Right kidney (tissue), 1 donor: ENCODE measurements around the gene SRPK2.
"Not testable (repeated sequence)": the region's sequence is repeated elsewhere in the genome, so short reads cannot be mapped to it uniquely, and the experiment has no call there.

ENCODE experiments used
- DNase-seq: peaks from one replicate; pipeline ENCODE4 v3.0.0-alpha.2; 2016

The SRPK2 gene

GRCh38 chr7:105339404-105340323 lies 49.1 kb downstream of the SRPK2 start:
- DNase-seq, result no peak

GRCh38 chr7:105337529-105337928 lies 51.2 kb downstream of the SRPK2 start:
- DNase-seq, result no peak

DNA sequence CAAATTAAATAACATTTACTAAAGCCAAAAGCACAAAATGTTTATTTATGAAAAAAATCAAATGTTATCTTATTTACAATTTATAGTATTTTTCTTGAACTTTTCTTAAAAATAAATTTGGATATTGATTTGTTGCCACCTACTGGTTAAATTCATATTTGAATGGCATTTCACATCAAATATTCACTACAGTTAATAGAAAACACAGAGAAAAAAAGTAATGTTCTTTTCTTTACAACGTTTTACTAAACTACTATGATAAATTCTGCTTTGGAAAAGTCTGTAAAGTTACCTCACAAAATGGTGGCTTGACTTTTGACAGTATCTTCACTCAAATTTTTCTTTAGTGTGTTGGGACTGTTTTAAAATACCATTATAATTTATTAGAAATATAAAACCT lies 52.7 kb downstream of the SRPK2 start:
- no peak for DNase-seq

DNA sequence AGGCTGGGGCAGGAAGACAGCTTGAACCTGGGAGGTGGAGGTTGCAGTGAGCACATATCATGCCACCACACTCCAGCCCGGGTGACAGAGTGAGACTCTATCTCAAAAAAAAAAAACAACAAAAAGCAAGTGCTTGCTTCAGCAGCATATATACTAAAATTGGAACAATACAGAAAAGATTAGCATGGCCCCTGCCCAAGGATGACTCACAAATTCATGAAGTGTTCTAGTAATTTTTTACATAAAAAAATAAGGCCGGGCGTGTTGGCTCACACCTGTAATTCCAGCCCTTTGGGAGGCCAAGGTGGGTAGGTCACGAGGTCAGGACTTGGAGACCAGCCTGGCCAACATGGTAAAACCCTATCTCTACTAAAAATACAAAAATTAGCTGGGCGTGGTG lies 56.1 kb downstream of the SRPK2 start:
- DNase-seq, result not testable (repeated sequence)

DNA sequence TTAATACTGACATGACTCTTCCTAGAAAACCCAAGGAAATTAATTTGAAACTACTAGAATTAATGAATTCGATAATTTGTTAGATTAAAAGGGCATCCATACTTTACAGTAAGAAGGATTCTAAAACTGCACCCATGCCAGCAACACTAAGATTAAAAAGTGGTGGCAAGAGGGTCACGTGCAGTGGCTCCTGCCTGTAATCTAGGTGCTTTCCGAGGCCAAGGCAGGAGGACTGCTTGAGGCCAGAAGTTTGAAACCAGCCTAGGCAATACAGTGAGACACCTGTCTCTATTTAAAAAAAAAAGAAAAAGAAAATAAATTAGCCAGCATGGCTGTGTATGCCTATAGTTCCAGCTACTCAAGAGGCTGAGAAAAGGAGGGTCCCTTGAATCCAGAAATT lies 58.2 kb downstream of the SRPK2 start:
- DNase-seq, result no peak

DNA sequence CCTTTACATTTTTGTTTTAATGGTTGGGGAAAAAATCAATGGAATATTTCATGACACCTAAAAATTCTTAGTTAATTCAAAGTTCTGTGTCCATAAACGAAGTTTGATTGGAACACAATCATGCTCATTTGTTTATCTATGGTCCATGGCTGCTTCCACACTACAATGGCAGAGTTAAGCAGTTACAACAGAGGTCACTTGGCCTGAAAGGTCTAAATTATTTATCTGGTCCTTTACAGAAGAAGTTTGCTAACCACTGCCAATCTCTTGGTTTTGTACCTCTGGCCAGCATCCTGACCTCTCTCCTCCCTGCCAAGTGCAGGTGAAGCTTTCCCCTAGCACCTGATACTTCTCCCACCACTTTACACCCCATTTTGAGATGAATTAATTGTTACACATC lies 61.5 kb downstream of the SRPK2 start:
- no peak for DNase-seq

- DNase-seq, result no peak
Measured at GRCh38 chr7:105325216-105325904, 63.4 kb downstream of the SRPK2 start.

DNA sequence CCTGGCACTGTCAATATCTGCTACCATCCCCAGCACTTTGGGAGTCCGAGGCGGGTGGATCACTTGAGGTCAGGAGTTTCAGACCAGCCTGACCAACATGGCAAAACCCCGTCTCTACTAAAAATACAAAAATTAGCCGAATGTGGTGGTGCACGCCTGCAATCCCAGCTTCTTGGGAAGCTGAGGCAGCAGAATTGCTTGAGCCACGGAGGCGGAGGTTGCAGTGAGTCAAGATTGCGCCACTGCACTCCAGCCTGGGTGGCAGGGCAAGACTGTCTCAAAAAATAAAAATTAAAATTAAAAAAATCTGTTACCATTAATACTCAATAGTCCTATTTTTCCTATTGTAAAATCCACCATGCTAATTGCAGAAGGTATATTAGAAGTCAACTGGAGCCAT lies 64.1 kb downstream of the SRPK2 start:
- not testable (repeated sequence) for DNase-seq

DNA sequence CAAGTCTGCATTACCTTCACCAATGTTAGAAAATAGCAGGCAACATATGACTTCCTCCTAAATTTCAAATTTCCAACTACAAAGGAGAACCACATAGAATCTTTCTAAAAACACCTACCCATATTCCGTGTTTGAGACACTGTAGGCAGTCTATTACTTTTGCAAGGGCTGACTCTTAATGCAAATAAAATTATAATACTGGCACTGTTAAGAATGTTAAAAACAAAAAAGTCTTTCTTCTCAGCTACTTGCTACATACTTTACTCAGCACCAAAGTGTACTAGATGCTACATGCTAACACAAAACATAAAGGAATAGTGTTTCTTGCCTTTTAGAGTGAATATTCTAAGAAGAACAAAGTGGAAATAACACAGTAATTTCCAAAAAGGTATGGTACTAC lies 65.4 kb downstream of the SRPK2 start:
- DNase-seq, result no peak

GRCh38 chr7:105322655-105323277 lies 66.0 kb downstream of the SRPK2 start:
- DNase-seq, result no peak

DNA sequence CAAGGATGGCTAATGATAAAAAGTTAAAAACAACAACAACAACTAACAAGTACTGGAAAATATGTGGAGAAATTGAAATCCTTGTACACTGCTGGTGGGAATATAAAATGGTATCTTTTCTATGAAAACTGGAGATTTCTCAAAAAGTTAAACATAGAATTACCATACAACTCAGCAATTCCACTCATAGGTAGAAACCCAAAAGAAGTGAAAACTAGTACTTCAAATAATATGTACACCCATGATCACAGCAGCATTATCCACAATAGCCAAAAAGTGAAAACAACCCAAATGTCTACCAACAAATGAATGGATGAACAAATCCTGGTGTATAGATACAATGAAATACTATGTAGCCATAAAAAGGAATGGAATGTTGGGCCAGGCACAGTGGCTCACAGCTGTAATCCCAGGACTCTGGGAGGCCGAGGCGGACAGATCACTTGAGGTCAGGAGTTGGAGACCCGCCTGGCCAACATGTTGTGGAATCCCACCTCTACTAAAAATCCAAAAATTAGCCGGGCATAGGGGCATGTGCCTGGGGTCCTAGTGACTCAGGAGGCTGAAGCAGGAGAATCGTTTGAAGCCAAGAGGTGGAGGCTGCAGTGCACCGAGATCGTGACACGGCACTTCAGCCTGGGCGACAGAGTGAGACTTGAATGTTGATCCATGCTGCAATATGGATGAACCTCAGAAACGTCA lies 66.8 kb downstream of the SRPK2 start:
- DNase-seq, result no peak

GRCh38 chr7:105320896-105321295 lies 67.8 kb downstream of the SRPK2 start:
- DNase-seq, result no peak

DNA sequence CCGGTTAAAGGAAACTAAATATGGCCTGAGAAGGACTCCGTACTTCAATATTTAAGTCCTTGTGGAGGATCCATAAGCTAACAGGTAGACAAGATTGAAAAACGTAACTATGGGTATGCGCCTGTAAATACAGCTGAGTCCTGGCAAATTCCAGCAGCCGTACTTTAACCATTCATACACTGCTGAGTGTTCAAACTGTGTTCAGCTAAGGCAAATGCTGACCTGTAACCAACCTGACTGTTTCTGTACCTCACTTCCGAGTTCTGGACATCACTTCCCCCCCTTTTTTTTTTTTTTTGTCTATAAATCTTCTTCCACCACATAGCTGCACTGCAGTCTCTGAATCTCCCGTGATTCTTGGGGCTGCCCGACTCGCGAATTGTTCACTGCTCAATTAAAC lies 69.1 kb downstream of the SRPK2 start:
- no peak for DNase-seq

DNA sequence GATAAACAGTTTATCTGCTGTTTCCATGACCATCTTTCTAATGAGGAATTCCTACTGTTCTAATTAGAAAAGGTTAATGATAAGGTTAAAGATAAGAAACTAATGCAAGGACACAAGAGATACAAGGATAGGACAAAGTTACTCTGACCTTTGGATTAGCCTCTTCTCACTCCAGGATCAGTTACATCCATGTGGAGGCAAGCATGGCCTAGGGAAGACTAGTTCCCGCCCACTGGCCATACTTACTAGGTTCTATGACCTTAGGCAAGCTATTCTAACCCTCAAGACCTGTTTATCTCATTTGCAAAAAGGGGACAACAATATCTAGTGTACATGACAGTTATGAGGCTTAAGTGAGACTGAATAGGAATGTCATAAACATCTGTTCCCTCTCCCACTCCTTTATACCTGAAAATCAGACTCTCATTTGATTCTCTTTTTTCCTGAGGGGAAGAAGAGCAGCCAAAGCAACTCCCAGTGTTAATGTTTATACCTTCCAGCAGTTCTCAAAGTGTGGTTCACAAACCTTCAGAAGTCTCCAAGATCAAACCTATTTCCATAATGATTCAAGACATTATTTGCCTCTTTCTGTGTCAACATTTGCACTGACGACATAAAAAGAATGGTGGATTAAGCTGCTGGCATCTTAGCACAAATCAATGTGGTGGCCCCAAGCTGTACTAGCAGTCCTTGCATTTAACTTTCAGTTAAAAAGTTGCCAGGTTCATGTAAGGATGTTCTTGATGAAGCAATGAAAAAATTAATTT lies 72.0 kb downstream of the SRPK2 start:
- DNase-seq, result no peak

- DNase-seq, result no peak
Measured at GRCh38 chr7:105315357-105315756, 73.4 kb downstream of the SRPK2 start.

- no peak for DNase-seq
Measured at GRCh38 chr7:105309235-105310169, 79.2 kb downstream of the SRPK2 start.

- no peak for DNase-seq
Measured at GRCh38 chr7:105307163-105307672, 81.5 kb downstream of the SRPK2 start.

- DNase-seq, result no peak
Measured at GRCh38 chr7:105306298-105306748, 82.4 kb downstream of the SRPK2 start.

- DNase-seq, result no peak
Measured at GRCh38 chr7:105305633-105306032, 83.1 kb downstream of the SRPK2 start.
